ENCODE measurements around the gene MYB. TPM values are rescaled to one million over a fixed set of nuclear protein-coding genes. Genes with fewer than 3 reads are reported as not detected.
"Not testable (repeated sequence)": the region's sequence is repeated elsewhere in the genome, so short reads cannot be mapped to it uniquely, and the experiment has no call there.

MYB gene
- total RNA-seq, 1 donor from 2014 or later, result 0.08 TPM

- Histone ChIP-seq H3K27ac (replicated peaks) (no peak overlapping the region), H3K4me3 (no peak overlapping the region), H3K27me3 (ENCODE audit: low read depth) (peaks cover 29% of the 10 kb centered on the region), H3K4me1 (no peaks in the 10 kb centered on the region), H3K36me3 (no peaks in the 10 kb centered on the region), H3K9me3 (replicated peaks) (no peaks in the 10 kb centered on the region)
- intact Hi-C loops (cut with micrococcal nuclease), result no loop called here
- no peak for DNase-seq
- TF ChIP-seq CTCF (IDR thresholded peaks at IDR 0.05; ENCODE audit: borderline replicate concordance), result no peak
Observed at GRCh38 chr6:135236732-135237131, 55.6 kb downstream of the MYB start.

DNA sequence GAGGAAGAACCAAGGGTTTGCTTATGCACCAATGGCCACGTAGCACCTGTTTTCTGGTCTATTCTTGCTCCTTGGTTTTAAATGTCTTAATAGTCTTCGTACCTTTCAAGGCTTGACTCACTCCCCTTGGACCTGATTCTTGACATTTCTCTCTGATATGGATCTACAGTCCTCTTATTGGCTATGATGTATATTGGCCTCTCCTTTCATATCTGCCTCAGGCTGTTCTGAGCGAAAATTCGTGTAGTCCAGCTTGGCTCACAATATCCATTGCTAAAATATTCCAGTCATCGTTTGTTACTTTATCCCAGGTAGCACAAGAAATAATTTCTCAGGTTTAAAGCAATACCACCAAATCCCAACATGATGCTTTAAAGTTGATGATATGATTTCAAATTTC is 59.6 kb downstream of the MYB start:
- H3K27me3 ChIP-seq (ENCODE audit: low read depth), result peaks cover 29% of the 10 kb centered on the region
- intact Hi-C loops (cut with micrococcal nuclease), result no loop called here
- DNase-seq, result no peak
- no peak overlapping the region for H3K4me3 ChIP-seq
- no peaks in the 10 kb centered on the region for H3K4me1 ChIP-seq
- no peaks in the 10 kb centered on the region for H3K9me3 ChIP-seq (replicated peaks)
- no peak for TF ChIP-seq CTCF (IDR thresholded peaks at IDR 0.05; ENCODE audit: borderline replicate concordance)
- no peak overlapping the region for H3K27ac ChIP-seq (replicated peaks)
- H3K36me3 ChIP-seq, result no peaks in the 10 kb centered on the region

- no peak overlapping the region for H3K27ac ChIP-seq (replicated peaks)
Observed at GRCh38 chr6:135243871-135244796, 63.0 kb downstream of the MYB start.

GRCh38 chr6:135244805-135245204 is 63.7 kb downstream of the MYB start:
- H3K36me3 ChIP-seq, result no peaks in the 10 kb centered on the region
- no peaks in the 10 kb centered on the region for H3K9me3 ChIP-seq (replicated peaks)
- TF ChIP-seq CTCF (IDR thresholded peaks at IDR 0.05; ENCODE audit: borderline replicate concordance), result no peak
- no peak overlapping the region for H3K27ac ChIP-seq (replicated peaks)
- no peak overlapping the region for H3K4me3 ChIP-seq
- no peaks in the 10 kb centered on the region for H3K27me3 ChIP-seq (ENCODE audit: low read depth)
- no peak for DNase-seq
- intact Hi-C loops (cut with micrococcal nuclease), result no loop called here
- H3K4me1 ChIP-seq, result no peaks in the 10 kb centered on the region

More at GRCh38 chr6:135243871-135244796, 63.0 kb downstream of the MYB start:
- Histone ChIP-seq H3K36me3 (no peaks in the 10 kb centered on the region), H3K4me3 (no peak overlapping the region), H3K9me3 (replicated peaks) (no peaks in the 10 kb centered on the region), H3K4me1 (no peaks in the 10 kb centered on the region), H3K27me3 (ENCODE audit: low read depth) (peaks cover 4% of the 10 kb centered on the region)
- no peak for DNase-seq
- intact Hi-C loops (cut with micrococcal nuclease), result no loop called here
- TF ChIP-seq CTCF (IDR thresholded peaks at IDR 0.05; ENCODE audit: borderline replicate concordance), result no peak

GRCh38 chr6:135246412-135247012 is 65.4 kb downstream of the MYB start:
- H3K4me3 ChIP-seq; H3K4me1 ChIP-seq; H3K27ac ChIP-seq (replicated peaks); H3K9me3 ChIP-seq (replicated peaks); intact Hi-C loops (cut with micrococcal nuclease); H3K36me3 ChIP-seq; DNase-seq; H3K27me3 ChIP-seq (ENCODE audit: low read depth): not testable (repeated sequence)

DNA sequence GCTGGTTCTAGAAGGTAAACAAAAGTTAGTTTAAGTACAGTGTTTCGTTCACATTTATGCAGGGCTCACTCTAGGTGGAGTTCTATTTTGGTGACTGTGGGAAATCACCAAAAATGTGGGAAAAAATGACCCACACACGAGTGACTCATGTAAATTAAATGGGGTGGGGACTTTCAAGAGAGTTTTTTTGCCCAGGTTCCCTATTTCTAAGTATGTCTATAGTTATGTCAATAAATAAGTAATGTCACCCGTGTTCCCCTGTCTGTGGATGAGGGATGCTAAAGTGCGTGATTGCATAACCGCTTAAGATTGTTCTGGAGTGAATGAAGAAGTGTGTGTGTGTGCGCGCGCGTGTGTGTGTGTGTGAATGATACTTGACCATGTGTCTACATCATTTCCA is 69.1 kb downstream of the MYB start:
- H3K36me3 ChIP-seq, result no peaks in the 10 kb centered on the region
- DNase-seq, result no peak
- intact Hi-C loops (cut with micrococcal nuclease), result no loop called here

More for the DNA sequence above, 69.1 kb downstream of the MYB start:
- Histone ChIP-seq H3K4me3 (no peak overlapping the region), H3K27ac (replicated peaks) (no peak overlapping the region), H3K27me3 (ENCODE audit: low read depth) (peaks cover 17% of the 10 kb centered on the region), H3K9me3 (replicated peaks) (no peaks in the 10 kb centered on the region), H3K4me1 (no peaks in the 10 kb centered on the region)
- no peak for TF ChIP-seq CTCF (IDR thresholded peaks at IDR 0.05; ENCODE audit: borderline replicate concordance)

Measured in left ventricle myocardium inferior (tissue), 1 donor.